Measurements from ENCODE around the gene ADSS1.

- TF ChIP-seq CTCF (IDR thresholded peaks at IDR 0.05 in 2 of 3, conservative IDR thresholded peaks at IDR 0.05 in 1 of 3; ENCODE audit: borderline replicate concordance in 1 of 3, insufficient read depth in 1 of 3, low read depth in 2 of 3, low read length in 2 of 3) (no peak), POLR2A (IDR thresholded peaks at IDR 0.05; ENCODE audit: borderline replicate concordance, extremely low read depth, insufficient read depth, insufficient read length) (no peak), SRF (IDR thresholded peaks at IDR 0.05; ENCODE audit: low read depth) (no peak), EZH2phosphoT487 (IDR thresholded peaks at IDR 0.05; ENCODE audit: borderline replicate concordance) (no peak), MAX (IDR thresholded peaks at IDR 0.05) (no peak)
Measured at GRCh38 chr14:104747876-104748275, 23.8 kb downstream of the ADSS1 start.
